GM12873 (cell line): Measurements from ENCODE around the gene XPR1.

Experiments used
- TF ChIP-seq, protein P1 (sequence below): IDR thresholded peaks from 2 replicates; pipeline ENCODE4 v1.5.1; 2012; ENCODE audit warnings: low read depth, mild to moderate bottlenecking, moderate library complexity, low read length, control low read depth; ENCODE audit not compliant: insufficient read depth; ENCODE audit errors: missing control alignments

XPR1 gene

GRCh38 chr1:180762796-180763195, 131.0 kb downstream of the XPR1 start:
- TF ChIP-seq, protein P1, sequence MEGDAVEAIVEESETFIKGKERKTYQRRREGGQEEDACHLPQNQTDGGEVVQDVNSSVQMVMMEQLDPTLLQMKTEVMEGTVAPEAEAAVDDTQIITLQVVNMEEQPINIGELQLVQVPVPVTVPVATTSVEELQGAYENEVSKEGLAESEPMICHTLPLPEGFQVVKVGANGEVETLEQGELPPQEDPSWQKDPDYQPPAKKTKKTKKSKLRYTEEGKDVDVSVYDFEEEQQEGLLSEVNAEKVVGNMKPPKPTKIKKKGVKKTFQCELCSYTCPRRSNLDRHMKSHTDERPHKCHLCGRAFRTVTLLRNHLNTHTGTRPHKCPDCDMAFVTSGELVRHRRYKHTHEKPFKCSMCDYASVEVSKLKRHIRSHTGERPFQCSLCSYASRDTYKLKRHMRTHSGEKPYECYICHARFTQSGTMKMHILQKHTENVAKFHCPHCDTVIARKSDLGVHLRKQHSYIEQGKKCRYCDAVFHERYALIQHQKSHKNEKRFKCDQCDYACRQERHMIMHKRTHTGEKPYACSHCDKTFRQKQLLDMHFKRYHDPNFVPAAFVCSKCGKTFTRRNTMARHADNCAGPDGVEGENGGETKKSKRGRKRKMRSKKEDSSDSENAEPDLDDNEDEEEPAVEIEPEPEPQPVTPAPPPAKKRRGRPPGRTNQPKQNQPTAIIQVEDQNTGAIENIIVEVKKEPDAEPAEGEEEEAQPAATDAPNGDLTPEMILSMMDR, result no peak

DNA sequence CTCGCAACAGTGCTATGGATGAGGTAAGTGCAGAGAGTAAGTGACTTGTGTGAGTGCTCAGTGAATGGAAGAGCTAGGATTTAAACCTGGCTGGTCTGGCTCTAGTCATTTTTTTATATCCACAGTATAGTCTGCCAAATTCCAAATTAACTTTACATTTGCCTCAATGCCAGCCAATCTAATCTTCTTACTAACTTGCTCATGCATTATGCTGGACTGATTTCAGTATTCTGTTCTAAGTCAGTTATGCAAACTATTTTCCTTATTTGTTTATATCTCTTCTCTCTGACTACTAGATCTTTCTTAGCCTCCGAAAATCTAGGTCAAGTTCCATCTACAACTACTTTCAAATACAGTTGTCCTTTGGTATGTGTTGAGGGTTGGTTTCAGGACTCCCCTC, 133.3 kb downstream of the XPR1 start:
- TF ChIP-seq, protein P1, result no peak

- TF ChIP-seq, protein P1, result no peak
Measured at GRCh38 chr1:180769889-180770288, 138.1 kb downstream of the XPR1 start.

DNA sequence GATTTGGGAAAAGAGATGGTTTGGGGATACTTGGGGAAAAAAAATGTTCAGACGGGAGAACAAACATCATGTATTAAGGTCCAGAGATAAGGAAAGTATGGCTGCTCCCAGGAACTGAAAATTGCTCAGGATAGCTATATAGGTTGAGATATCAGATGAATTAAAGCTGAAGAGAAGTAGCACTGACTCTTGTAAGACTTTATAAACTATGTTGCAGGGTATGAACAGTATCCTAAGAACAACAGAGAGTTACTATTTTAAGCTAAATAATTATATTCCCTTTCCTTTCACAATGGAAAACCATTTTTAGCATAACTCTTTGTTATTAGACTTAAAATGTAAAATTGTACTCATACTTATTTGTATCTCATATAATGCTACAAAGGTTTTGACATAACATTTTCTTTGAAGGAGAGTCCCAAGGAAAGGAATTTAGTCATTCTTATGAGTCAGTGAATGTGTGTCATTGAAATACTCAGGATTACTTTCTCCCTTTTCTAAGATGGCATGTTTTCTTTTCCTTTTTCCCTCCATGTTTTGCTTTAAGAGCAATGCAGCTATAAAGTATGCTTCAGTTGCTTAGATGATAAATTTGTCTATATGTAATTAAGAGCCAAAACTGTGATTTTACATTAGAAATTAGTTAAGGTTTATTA, 141.5 kb downstream of the XPR1 start:
- TF ChIP-seq, protein P1, result no peak

GRCh38 chr1:180775801-180776200, 144.0 kb downstream of the XPR1 start:
- TF ChIP-seq, protein P1, result no peak

GRCh38 chr1:180777072-180777689, 145.4 kb downstream of the XPR1 start:
- TF ChIP-seq, protein P1, result no peak

DNA sequence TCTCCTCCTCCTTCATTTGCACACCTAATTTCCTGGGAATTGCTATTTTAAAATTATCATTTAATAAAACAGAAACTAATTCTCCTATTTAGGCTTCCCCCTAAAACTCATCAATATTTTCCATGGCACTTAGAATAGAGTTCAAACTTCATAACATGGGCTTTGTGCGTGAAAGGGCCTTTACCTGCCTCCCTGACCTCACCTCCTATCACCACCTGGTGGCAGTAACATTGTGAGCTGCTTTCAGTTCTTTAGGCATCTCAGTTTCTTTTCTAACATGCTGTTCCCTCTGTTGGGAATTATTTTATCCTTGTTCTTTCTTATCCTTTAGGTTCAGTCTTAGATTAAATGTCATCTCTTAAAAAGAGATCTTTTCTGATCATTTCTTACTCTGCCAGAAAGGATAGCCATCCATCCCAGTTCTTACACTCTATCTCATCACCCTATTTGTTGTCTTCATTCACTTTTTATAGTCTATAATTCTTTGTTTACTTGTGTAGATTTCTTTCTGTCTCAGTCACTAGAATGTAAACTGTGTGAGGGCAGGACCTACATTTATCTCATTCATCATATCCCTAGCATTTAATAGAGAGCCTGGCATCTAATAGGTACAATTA, 147.1 kb downstream of the XPR1 start:
- TF ChIP-seq, protein P1, result peak; percentile 70
